ENCODE data around the gene PACRG.

Gene PACRG

DNA sequence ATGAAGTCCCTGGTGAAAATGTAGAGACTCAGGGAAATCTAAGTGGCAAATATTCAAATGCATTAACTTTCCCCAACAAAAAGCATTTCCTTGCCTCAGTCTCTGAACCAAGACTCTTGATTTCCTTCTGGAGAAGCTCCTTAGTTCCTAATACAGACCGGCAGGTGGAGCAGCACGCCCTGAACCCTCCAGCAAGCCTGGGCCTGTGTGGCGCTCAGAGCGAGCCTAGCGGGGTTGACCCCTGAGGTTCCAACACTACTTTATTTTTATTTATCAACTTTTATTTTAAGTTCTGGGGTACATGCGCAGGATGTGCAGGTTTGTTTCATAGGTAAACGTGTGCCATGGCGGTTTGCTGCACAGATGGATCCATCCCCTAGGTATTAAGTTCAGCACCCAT is 50.8 kb downstream of the PACRG start:
- no peaks in the 10 kb centered on the region for H3K27me3 ChIP-seq (ENCODE audit: insufficient read depth, low read depth)
- H3K36me3 ChIP-seq (ENCODE audit: insufficient read depth) = no peaks in the 10 kb centered on the region
- no peak overlapping the region for H3K4me2 ChIP-seq
- H3K4me3 ChIP-seq (IDR thresholded peaks at IDR 0.05; ENCODE audit: insufficient read depth, low read depth, low read length) = no peak overlapping the region
- H3K9ac ChIP-seq = no peak overlapping the region
- no peaks in the 10 kb centered on the region for H3K79me2 ChIP-seq (ENCODE audit: insufficient read depth, low read depth)
- no peak overlapping the region for H3K27ac ChIP-seq
- H2AFZ ChIP-seq (ENCODE audit: low read depth) = no peak overlapping the region
- H3K4me1 ChIP-seq (ENCODE audit: low read depth, poor library complexity, severe bottlenecking) = no peaks in the 10 kb centered on the region
- TF ChIP-seq, protein P1, sequence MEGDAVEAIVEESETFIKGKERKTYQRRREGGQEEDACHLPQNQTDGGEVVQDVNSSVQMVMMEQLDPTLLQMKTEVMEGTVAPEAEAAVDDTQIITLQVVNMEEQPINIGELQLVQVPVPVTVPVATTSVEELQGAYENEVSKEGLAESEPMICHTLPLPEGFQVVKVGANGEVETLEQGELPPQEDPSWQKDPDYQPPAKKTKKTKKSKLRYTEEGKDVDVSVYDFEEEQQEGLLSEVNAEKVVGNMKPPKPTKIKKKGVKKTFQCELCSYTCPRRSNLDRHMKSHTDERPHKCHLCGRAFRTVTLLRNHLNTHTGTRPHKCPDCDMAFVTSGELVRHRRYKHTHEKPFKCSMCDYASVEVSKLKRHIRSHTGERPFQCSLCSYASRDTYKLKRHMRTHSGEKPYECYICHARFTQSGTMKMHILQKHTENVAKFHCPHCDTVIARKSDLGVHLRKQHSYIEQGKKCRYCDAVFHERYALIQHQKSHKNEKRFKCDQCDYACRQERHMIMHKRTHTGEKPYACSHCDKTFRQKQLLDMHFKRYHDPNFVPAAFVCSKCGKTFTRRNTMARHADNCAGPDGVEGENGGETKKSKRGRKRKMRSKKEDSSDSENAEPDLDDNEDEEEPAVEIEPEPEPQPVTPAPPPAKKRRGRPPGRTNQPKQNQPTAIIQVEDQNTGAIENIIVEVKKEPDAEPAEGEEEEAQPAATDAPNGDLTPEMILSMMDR (conservative IDR thresholded peaks at IDR 0.05; ENCODE audit: low read depth, low read length) = no peak
- H4K20me1 ChIP-seq (ENCODE audit: insufficient read depth) = no peaks in the 10 kb centered on the region

DNA sequence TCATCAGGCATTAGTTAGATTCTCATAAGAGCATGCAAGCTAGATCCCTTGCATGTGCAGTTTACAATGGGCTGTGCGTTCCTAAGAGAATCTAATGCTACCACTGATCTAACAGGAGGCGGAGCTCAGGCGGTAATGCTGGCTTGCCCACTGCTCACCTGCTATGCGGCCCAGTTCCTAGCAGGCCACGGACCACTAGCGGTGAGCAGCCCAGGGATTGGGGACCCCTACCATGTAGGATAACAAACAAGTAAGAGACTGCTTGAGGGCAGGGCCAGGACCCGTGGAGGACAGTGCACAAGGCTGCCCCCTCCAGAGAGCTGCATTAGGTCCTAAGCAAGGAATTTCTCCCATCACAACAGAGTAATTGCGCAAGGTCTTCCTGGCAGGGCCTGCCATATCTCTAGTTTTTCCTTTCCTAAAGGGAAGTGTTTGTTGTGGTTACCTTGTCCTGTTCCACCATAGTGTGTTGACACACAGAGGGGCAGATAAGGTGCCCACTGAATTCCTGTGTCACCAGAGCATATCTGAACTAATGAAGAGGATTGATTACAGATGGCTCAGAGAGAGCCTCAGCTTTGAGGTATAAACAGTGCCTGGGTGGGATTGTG is 58.0 kb downstream of the PACRG start:
- H3K27ac ChIP-seq = no peak overlapping the region
- H3K4me2 ChIP-seq = no peak overlapping the region
- no peak overlapping the region for H3K9ac ChIP-seq
- H3K4me3 ChIP-seq (IDR thresholded peaks at IDR 0.05; ENCODE audit: insufficient read depth, low read depth, low read length) = no peak overlapping the region
- no peaks in the 10 kb centered on the region for H3K36me3 ChIP-seq (ENCODE audit: insufficient read depth)
- H4K20me1 ChIP-seq (ENCODE audit: insufficient read depth) = no peaks in the 10 kb centered on the region
- no peaks in the 10 kb centered on the region for H3K79me2 ChIP-seq (ENCODE audit: insufficient read depth, low read depth)
- H2AFZ ChIP-seq (ENCODE audit: low read depth) = no peak overlapping the region
- H3K4me1 ChIP-seq (ENCODE audit: low read depth, poor library complexity, severe bottlenecking) = no peaks in the 10 kb centered on the region
- TF ChIP-seq, protein P1 (conservative IDR thresholded peaks at IDR 0.05; ENCODE audit: low read depth, low read length) = no peak
- H3K27me3 ChIP-seq (ENCODE audit: insufficient read depth, low read depth) = no peaks in the 10 kb centered on the region

DNA sequence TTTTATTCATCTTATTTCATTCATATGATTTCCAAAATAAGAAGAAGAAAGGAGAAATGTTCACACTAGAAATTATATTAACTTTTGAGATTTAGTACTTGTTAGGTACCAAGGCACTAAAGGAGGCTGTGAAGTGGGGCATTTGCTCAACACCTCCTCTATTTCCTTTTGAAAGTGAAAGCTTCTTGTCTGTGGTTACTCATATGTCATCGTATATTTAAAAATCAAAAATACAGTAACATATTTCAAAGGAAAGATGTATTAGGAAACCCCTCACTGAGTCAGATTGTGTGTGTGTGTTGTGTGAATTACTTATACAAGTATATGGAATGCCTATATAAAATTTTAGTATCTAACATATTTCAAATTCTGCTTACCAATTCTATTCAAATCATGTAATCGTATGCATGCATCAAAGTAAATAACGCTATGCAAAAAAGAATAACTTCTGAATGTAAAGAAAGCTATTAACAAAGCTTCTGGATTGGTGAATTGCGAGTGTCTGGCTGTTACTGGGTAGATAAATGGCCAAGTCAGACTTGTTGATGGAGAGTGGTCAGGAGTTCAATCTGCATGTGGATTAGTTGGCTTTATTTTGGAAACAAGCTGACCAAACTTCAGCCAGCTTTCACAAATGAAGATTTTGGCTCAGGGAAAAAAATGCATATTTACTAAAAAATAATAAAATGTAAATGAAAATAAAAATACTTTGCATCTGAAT is 70.9 kb downstream of the PACRG start:
- Histone ChIP-seq H3K4me3 (IDR thresholded peaks at IDR 0.05; ENCODE audit: insufficient read depth, low read depth, low read length) (no peak overlapping the region), H3K4me1 (ENCODE audit: low read depth, poor library complexity, severe bottlenecking) (no peaks in the 10 kb centered on the region), H3K27me3 (ENCODE audit: insufficient read depth, low read depth) (no peaks in the 10 kb centered on the region), H4K20me1 (ENCODE audit: insufficient read depth) (no peaks in the 10 kb centered on the region), H3K9ac (no peak overlapping the region), H3K36me3 (ENCODE audit: insufficient read depth) (no peaks in the 10 kb centered on the region), H3K4me2 (no peak overlapping the region), H3K79me2 (ENCODE audit: insufficient read depth, low read depth) (no peaks in the 10 kb centered on the region), H3K27ac (no peak overlapping the region), H2AFZ (ENCODE audit: low read depth) (no peak overlapping the region)
- TF ChIP-seq, protein P1 (conservative IDR thresholded peaks at IDR 0.05; ENCODE audit: low read depth, low read length) = no peak

DNA sequence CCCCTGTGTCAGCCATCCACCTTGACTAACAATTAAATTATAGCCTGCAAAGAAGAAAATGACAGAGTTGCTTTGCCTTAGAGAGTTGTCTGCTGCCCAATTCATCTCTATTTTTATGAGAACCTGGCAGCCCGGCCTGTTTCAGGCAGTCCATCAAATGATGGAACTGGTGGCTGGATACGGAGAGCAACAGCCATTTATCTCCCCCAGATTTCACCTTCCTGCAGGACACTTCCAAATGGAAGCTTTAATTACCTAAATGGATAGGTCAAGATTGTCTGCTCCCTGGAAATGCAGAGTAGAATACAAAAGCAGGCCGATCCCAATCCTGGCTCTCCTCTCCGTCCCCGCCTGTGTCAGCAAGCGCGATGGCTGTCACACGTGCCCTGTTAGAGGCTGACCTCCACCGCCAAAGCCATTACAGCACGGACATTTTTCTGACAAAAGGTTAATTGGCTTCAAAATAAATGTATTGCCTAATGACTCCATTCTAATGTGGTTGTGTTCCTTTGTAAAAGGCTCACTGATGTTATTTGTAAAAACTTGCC is 86.7 kb downstream of the PACRG start:
- TF ChIP-seq, protein P1 (conservative IDR thresholded peaks at IDR 0.05; ENCODE audit: low read depth, low read length) = no peak
- no peaks in the 10 kb centered on the region for H3K4me1 ChIP-seq (ENCODE audit: low read depth, poor library complexity, severe bottlenecking)
- H3K9ac ChIP-seq = no peak overlapping the region
- H3K27ac ChIP-seq = no peak overlapping the region
- H3K36me3 ChIP-seq (ENCODE audit: insufficient read depth) = no peaks in the 10 kb centered on the region
- H3K27me3 ChIP-seq (ENCODE audit: insufficient read depth, low read depth) = no peaks in the 10 kb centered on the region
- H3K4me2 ChIP-seq = no peak overlapping the region
- H3K4me3 ChIP-seq (IDR thresholded peaks at IDR 0.05; ENCODE audit: insufficient read depth, low read depth, low read length) = no peak overlapping the region
- H3K79me2 ChIP-seq (ENCODE audit: insufficient read depth, low read depth) = no peaks in the 10 kb centered on the region
- no peak overlapping the region for H2AFZ ChIP-seq (ENCODE audit: low read depth)
- H4K20me1 ChIP-seq (ENCODE audit: insufficient read depth) = no peaks in the 10 kb centered on the region
